ENCODE data around the gene TAPBP. TPM values are rescaled to one million over a fixed set of nuclear protein-coding genes. Genes with fewer than 3 reads are reported as not detected.

TAPBP gene
- total and polyA plus RNA-seq, 9 of the 15 experiments (the other 6 are each of a cell fraction or from before 2014, with no cell fraction given): 5.6 to 74.0 (median 22.3) TPM

DNA sequence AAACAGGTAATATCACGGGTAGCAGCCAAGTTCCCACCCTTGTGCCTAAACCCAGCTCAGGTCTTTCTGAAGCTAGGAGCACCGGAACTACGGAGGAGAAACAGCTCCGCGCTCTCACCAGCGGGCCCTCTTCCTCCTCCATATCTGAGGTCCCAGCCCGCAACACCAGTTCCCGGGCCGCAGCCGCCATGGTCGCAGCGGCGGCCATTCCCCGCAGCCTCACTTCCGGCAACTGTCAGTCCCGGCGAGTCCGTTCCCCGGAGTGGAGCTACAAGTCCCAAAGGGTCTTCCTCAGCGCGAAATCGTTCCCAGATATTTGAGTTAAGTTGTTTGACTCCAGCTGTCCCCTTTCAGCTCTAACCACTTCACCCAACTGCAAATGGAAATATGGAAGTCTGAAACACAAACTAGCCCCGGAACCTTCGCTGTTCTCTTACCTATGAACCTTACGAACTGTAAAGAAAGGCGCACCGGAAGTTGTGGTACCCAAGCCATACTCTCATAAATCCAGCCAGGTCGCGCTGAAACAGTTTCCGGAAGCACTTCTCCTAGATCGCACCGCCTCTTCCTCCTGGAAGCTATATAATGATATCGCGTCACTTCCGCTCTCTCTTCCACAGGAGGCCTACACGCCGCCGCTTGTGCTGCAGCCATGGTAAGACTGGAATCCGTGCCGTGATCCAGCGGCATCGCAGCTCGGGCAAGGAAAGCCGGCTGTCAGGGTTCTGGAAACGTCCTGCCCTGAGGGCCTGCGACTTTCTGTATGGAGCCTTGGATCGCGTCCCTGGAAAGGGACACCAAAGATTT is 42.2 kb downstream of the TAPBP start, which contains the start of the genes RPS18 and VPS52 (continued):
- TF ChIP-seq, protein P1, sequence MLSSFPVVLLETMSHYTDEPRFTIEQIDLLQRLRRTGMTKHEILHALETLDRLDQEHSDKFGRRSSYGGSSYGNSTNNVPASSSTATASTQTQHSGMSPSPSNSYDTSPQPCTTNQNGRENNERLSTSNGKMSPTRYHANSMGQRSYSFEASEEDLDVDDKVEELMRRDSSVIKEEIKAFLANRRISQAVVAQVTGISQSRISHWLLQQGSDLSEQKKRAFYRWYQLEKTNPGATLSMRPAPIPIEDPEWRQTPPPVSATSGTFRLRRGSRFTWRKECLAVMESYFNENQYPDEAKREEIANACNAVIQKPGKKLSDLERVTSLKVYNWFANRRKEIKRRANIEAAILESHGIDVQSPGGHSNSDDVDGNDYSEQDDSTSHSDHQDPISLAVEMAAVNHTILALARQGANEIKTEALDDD (IDR thresholded peaks at IDR 0.05): no peak
- TF ChIP-seq, protein P2, sequence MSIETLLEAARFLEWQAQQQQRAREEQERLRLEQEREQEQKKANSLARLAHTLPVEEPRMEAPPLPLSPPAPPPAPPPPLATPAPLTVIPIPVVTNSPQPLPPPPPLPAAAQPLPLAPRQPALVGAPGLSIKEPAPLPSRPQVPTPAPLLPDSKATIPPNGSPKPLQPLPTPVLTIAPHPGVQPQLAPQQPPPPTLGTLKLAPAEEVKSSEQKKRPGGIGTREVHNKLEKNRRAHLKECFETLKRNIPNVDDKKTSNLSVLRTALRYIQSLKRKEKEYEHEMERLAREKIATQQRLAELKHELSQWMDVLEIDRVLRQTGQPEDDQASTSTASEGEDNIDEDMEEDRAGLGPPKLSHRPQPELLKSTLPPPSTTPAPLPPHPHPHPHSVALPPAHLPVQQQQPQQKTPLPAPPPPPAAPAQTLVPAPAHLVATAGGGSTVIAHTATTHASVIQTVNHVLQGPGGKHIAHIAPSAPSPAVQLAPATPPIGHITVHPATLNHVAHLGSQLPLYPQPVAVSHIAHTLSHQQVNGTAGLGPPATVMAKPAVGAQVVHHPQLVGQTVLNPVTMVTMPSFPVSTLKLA (conservative IDR thresholded peaks at IDR 0.05): peak; percentile 90 to 93
- TF ChIP-seq ZNF121 (CRISPR knock-in tag; conservative IDR thresholded peaks at IDR 0.05) (no peak; the same call in 1 of the 2 replicates), SAP30 (IDR thresholded peaks at IDR 0.05; ENCODE audit: borderline replicate concordance, insufficient read depth, low read depth, low read length, poor library complexity, severe bottlenecking) (peak; percentile 97), SRSF7 (optimal IDR thresholded peaks at IDR 0.05; ENCODE audit: low read depth, low read length) (no peak), GABPB1 (CRISPR knock-in tag; IDR thresholded peaks at IDR 0.05) (peak; percentile 100), ZNF830 (CRISPR knock-in tag; IDR thresholded peaks at IDR 0.05) (peak; percentile 17; the same call in 1 of the 2 replicates), TARDBP (IDR thresholded peaks at IDR 0.05) (peak; percentile 81), RAD51 (IDR thresholded peaks at IDR 0.05; ENCODE audit: borderline replicate concordance, low read depth) (peak; percentile 26; the same call in 1 of the 2 replicates), PYGO2 (tag; IDR thresholded peaks at IDR 0.05) (no peak; the same call in 1 of the 2 replicates), ZNF778 (CRISPR knock-in tag; IDR thresholded peaks at IDR 0.05) (no peak), RB1 (IDR thresholded peaks at IDR 0.05; ENCODE audit: low read depth) (peak; percentile 67), KLF10 (CRISPR knock-in tag; IDR thresholded peaks at IDR 0.05) (no peak), FOXM1 (IDR thresholded peaks at IDR 0.05; ENCODE audit: low read depth) (peak; percentile 58; the same call in 1 of the 2 replicates), FOXM1 (CRISPR knock-in tag; IDR thresholded peaks at IDR 0.05; ENCODE audit: low read depth) (no peak; the same call in 1 of the 2 replicates), ZNF644 (tag; IDR thresholded peaks at IDR 0.05; ENCODE audit: low read depth) (peak; percentile 90; the same call in 1 of the 2 replicates), ZNF695 (CRISPR knock-in tag; IDR thresholded peaks at IDR 0.05) (0 out of 2 replicates have a peak, but pooled peaks have one; percentile 9), ZNF175 (CRISPR knock-in tag; IDR thresholded peaks at IDR 0.05; ENCODE audit: low read depth) (no peak), PHB2 (IDR thresholded peaks at IDR 0.05; ENCODE audit: low read depth) (peak; percentile 17; the same call in 1 of the 2 replicates), DDX20 (tag; IDR thresholded peaks at IDR 0.05; ENCODE audit: low read depth) (no peak; the same call in 1 of the 2 replicates), PHB (CRISPR knock-in tag; IDR thresholded peaks at IDR 0.05) (no peak)
- TF ChIP-seq, protein P3, sequence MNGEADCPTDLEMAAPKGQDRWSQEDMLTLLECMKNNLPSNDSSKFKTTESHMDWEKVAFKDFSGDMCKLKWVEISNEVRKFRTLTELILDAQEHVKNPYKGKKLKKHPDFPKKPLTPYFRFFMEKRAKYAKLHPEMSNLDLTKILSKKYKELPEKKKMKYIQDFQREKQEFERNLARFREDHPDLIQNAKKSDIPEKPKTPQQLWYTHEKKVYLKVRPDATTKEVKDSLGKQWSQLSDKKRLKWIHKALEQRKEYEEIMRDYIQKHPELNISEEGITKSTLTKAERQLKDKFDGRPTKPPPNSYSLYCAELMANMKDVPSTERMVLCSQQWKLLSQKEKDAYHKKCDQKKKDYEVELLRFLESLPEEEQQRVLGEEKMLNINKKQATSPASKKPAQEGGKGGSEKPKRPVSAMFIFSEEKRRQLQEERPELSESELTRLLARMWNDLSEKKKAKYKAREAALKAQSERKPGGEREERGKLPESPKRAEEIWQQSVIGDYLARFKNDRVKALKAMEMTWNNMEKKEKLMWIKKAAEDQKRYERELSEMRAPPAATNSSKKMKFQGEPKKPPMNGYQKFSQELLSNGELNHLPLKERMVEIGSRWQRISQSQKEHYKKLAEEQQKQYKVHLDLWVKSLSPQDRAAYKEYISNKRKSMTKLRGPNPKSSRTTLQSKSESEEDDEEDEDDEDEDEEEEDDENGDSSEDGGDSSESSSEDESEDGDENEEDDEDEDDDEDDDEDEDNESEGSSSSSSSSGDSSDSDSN (IDR thresholded peaks at IDR 0.05; ENCODE audit: borderline replicate concordance in 1 of 2, low read depth in 2 of 2, low read length in 2 of 2): no peak
- TF ChIP-seq, protein P4, sequence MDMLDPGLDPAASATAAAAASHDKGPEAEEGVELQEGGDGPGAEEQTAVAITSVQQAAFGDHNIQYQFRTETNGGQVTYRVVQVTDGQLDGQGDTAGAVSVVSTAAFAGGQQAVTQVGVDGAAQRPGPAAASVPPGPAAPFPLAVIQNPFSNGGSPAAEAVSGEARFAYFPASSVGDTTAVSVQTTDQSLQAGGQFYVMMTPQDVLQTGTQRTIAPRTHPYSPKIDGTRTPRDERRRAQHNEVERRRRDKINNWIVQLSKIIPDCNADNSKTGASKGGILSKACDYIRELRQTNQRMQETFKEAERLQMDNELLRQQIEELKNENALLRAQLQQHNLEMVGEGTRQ (CRISPR knock-in tag; IDR thresholded peaks at IDR 0.05): no peak

All from K562 (cell line).